HG03520 (cell line): ENCODE results near the gene DENND5B.
A peak's percentile ranks its signal among the peaks of the same experiment; 100 is the strongest.
"Not testable (repeated sequence)": the region's sequence is repeated elsewhere in the genome, so short reads cannot be mapped to it uniquely, and the experiment has no call there.

Source experiments
- ATAC-seq: cut with Tn5 transposase; IDR thresholded peaks from one replicate; pipeline ENCODE4 v1.9.1; 2021; ENCODE audit warnings: mild to moderate bottlenecking, moderate library complexity; ENCODE audit not compliant: unreplicated experiment

DENND5B gene

GRCh38 chr12:31508436-31509150 lies 82.3 kb downstream of the DENND5B start:
- ATAC-seq, result no peak

GRCh38 chr12:31507966-31508365 lies 83.0 kb downstream of the DENND5B start:
- ATAC-seq, result no peak

- ATAC-seq, result no peak
Measured at GRCh38 chr12:31506515-31507306, 84.2 kb downstream of the DENND5B start.

DNA sequence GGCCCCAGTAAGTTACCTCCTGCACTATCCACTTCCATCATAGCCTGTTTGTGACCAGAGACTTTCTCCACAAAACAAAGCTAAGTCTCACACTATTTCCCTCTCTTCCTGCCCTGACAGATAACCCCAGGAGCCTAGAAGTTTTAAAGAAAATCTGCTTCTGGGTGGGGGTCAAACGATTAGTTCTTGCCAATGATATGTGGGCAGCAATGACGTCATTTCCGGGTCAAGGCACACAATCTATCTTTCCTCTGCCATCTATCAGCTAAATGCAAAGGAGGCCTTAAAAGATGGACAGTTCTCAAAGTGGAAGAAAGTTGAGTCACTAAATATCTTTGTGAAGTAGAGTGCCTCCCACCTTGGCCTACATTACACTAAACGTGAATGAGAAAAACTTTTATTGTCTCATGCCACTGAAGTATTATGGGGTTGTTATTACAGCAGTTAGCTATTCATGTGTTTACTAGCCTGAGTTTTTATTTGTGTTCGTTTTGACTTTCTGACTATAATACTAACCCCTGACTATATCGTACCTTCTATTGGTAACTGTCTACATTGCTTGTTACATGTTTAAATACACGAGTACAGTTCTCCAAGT lies 86.2 kb downstream of the DENND5B start:
- no peak for ATAC-seq

- not testable (repeated sequence) for ATAC-seq
Measured at GRCh38 chr12:31501014-31501413, 89.9 kb downstream of the DENND5B start.

DNA sequence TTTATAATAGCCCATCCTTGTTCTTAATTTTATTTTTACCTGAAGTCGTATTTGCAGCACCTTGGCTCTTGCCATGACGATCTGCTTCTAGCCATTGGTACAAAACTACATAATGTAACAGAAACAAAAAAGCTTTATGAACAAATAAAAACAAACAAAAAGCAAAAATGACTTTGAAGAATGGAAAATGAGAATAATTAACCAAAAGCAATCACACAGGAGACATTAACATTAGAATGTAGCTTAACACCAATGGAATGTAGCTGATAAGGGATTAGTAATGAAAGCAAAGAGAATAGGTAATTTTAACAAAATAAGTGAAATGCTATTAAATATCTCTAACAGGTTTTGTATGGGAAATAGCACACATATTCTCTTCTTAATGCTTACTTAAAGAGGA lies 91.4 kb downstream of the DENND5B start:
- no peak for ATAC-seq

- ATAC-seq, result no peak
Measured at GRCh38 chr12:31498424-31498823, 92.5 kb downstream of the DENND5B start.

- no peak for ATAC-seq
Measured at GRCh38 chr12:31496257-31496656, 94.7 kb downstream of the DENND5B start.

- no peak for ATAC-seq
Measured at GRCh38 chr12:31494455-31494854, 96.5 kb downstream of the DENND5B start.

GRCh38 chr12:31492599-31493196 lies 98.2 kb downstream of the DENND5B start:
- no peak for ATAC-seq

DNA sequence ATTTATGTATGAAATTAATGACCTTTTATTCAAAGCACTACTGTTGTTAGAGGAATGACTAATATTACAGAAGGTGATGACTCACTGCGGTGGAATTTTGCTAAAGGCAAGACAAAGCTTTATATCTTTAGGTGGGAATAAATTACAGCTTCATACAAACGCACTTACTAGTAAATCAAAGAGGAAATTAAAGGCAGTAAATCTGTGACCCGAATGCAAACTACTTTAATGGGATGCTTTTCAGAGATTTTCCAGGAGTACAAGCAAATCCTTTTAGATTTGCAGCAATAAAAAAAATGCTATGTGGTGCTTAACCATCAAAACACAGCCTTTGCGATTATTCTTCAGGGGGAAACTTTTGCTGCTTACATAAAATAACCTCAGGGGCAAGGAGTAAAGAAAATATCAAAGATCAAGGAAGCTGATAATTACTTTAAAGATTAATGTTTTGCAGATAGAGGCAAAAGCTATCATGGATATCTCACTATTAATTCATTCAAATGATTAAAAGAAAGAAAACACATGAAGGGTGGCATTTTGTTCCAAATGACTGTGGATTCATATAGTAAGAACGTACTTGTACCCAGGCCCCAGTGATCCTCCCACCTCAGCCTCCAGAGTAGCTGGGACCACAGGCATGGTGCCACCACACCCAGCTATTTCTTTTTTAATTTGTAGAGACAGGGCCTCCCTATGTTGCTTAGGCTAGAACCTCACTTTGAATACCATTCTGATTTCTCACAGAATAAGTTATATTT lies 98.9 kb downstream of the DENND5B start:
- no peak for ATAC-seq

DNA sequence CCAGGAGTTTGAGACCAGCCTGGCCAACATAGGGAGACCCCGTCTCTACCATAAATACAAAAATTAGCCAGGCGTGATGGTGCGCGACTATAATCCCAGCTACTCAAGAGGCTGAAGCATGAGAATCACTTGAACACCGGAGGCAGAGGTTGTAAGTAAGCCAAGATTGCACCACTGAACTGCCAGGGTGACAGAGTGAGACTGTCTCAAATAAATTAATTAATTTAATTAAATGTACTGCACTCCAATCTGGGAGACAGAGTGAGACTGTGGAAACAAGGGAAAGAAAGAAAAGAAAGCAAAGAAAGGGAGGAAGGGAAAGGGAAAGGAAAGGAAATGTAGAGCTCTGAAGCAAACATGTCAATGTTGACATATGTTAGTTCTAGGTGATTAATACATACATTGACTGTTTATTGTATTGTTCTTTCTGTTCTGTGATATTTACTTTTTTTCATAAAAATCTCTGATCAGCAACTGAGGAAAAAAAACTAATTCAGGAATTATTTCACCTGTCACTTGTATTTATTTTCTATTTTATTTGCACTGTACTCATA lies 99.6 kb downstream of the DENND5B start:
- no peak for ATAC-seq

- ATAC-seq, result no peak
Measured at GRCh38 chr12:31488737-31489338, 102.1 kb downstream of the DENND5B start.

DNA sequence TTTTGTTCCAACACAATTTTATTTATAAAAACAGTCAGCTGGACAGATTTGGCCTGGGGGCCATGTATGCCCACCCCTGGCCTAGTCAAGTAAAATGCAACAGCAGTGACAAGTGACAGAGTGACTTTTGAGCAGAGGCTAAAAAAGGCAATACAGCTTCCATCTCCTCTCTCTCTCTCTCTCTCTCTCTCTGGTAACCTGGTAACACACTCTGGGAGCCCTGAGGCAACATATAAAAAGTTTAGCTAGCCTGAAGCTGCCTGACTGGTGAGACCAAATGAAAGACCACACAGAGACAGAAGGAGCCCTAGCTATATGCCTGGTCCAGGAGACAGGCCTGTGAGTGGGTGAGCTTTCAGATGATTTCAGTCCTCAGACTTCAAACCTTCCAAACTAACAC lies 105.4 kb downstream of the DENND5B start:
- ATAC-seq, result no peak

- no peak for ATAC-seq
Measured at GRCh38 chr12:31482816-31483215, 108.1 kb downstream of the DENND5B start.

DNA sequence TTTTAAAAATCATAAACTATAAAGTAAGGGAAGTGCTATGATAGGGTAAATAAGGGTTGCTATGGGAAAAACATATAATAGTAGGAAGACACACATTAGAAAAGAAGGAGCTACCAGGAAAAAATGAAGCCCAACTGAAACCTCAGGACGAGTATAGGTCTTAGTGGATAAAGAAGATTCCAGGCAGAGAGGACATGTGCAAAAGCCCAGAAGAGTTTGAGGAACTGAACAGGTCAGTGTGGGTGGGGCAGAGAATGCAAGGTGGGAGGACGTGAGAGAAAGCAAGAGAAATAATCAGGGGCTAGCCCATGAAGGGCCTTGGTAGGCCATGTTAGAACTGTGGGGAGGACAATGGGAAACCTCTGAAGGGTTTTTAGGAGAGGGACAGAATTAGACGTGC lies 109.5 kb downstream of the DENND5B start:
- no peak for ATAC-seq

DNA sequence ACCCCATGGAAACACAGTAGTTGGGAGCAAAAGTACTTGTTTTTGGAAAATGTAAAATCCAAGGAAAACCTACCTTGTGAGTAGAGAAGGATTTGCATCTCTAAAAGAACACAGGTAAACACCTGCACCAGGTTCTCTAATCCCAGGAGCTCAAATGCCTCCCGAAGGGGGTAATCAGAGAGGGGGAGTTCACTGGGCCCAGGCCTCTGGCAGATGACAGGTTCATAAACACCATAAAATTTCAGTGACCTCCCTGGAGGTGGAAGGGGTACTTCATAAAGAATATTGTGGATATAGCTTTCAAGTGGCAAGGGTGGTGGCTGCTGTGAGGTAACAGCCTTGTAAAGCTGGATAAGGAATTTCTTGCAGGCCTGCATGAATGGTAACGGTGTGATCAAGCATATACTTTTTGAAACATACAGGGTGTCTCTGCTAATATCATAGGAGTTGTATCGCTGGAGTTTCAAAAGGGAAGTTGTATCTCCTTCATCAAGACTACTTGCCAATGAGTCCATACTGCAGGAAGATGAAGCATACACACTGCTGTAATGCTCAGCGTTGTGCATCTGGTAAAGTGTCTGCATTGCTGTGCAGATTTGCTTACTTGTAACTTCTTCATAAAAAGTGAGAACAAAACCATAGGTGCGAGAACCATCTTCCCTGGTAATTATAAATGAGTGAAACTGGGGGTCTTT lies 111.3 kb downstream of the DENND5B start:
- no peak for ATAC-seq

DNA sequence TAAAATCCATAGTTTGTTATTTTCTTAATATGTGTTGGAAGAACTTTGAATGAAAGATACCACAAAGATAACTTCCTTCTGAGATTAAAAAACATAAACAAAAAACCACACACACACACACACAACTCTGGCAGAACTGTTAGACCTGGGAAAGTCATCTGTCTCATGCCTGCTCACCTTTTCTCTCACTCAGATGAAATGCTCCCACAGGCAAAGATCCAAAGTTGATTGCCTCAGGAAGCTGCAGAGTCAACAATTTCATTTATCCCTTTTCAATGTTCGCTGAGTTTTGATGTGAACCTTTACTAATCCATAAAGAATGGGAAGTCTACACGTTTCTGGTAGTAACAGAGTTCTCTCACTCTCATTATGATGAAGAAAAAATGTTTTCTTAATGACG lies 112.0 kb downstream of the DENND5B start:
- ATAC-seq, result no peak

GRCh38 chr12:31478425-31478824 lies 112.5 kb downstream of the DENND5B start:
- ATAC-seq, result no peak

DNA sequence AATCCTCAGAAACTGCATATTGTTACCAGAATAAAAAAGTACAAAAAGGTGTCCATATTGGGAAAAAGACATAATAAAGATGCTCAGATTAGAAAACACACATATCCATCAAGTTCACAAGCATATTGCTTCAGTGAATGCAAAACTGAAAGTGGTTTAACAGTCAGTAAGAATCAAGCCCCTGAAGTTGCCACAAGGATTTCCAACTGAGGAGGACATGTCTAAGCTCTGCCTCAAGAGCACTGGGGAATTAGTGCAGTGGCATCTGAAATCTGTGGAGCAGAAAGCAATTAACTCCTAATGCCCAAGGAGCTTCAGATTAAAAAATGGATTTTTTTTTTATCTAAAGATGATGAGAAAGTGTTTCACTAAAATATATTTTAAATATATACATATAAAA lies 113.2 kb downstream of the DENND5B start:
- ATAC-seq, result peak; percentile 56
